ENCODE results near the gene RTN4R.
"Not testable (repeated sequence)": the region's sequence is repeated elsewhere in the genome, so short reads cannot be mapped to it uniquely, and the experiment has no call there.

- TF ChIP-seq EZH2 (IDR thresholded peaks at IDR 0.05; ENCODE audit: low read length, unreplicated experiment); CTCF (conservative IDR thresholded peaks at IDR 0.05; ENCODE audit: low read depth, low read length): not testable (repeated sequence)
These were observed 42.1 kb upstream of the RTN4R start for GRCh38 chr22:20310180-20310579.

All from PC-3 (cell line).